GM19043 (cell line): ENCODE data around the gene HS3ST2.
"Not testable (repeated sequence)": the region's sequence is repeated elsewhere in the genome, so short reads cannot be mapped to it uniquely, and the experiment has no call there.

Source experiments
- ATAC-seq: cut with Tn5 transposase; IDR thresholded peaks from one replicate; pipeline ENCODE4 v1.9.1; 2021; ENCODE audit warnings: low read depth; ENCODE audit not compliant: unreplicated experiment

Gene HS3ST2

DNA sequence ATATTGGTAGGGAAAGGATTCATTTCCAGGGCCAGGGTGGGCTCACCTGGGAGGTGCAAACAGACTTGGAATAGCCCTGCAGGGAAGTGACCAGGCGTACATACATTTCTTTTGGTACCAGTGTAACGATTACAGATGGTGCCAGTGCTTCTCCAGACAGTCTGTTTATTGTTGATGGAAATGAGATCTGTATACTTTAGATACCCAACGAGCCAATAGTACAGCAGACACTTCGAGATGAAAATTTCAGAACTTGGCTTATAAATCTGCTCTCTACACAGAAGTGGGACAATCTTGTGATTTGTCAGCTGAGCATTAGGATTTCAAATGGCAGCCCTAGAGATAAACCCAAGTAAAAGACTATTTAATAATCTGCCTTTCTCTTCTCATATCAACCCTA, 57.9 kb downstream of the HS3ST2 start:
- no peak for ATAC-seq

DNA sequence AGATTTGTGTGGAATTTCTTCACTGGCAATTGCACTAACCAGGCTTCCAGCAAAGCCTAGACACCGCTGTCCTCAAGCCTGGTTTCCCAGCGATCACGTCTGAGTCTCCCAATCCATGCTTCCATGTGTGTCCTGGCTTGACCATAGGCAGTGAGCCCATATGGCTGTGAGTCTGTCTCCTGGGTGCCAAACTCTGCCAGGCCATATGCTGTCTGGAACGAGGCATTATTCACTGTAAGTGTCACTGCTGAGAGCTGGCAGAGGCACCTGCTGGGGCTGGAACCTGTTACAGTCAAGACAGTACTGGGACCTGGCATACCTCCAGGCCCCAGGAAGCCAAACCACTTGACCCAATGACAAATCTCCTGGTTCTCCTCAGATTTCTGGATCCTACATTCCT, 60.4 kb downstream of the HS3ST2 start:
- ATAC-seq: no peak

DNA sequence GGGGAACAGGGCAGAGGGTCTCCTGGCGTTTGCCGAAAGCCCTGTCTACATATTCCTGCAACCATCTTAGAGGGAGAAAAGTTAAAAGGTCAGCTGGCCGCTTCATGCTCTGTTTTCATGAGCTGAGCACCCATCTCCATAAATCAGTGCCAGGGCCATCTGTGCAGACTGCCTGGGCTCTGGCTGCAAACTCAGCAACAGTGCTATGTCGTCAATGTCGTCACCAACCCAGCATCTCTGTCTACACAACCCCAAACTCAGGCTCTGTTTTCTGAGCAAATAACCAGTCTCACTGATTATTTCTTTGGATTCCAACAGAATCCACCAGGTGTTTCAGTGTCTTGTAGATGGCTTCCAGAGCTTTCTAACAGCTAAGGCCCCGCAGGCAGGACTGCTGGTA, 65.0 kb downstream of the HS3ST2 start:
- ATAC-seq: no peak

DNA sequence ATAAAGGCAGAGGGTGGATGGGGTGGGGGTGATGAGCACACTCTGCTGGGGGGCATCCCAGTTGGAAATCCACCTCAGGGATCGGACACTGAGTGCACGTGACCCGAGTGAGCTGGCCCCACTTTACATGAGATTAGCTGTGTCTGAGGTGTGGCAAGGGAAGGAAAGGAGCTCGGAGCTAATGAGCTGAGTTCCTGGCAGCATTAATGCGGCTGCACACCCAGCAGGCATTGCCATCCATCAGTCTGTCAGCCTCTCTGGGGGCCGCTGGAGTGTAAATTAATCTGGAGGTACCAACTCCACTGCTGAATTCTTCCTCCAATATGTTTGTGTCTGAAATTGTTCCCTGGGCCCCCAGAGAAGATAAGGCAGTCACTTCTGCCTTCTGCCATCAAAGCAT, 65.5 kb downstream of the HS3ST2 start:
- ATAC-seq: no peak

DNA sequence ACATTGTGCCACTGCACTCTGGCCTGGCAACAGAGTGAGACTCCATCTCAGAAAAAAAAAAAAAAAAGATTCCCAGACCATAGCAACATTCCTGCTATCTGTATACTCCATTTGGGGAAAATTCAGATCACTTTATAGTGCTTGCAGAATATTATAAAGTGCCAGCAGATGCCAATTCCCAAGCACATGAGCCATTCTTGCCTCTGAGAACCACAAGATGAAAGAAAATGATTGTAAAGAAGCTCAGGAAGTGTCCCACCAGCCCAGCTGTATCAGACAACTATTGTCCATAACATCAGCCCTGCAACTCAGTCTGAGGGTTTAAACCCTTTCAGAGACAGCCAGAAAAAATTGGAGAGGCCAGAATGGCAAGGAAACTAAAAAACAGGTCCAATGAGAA, 69.0 kb downstream of the HS3ST2 start:
- no peak for ATAC-seq

DNA sequence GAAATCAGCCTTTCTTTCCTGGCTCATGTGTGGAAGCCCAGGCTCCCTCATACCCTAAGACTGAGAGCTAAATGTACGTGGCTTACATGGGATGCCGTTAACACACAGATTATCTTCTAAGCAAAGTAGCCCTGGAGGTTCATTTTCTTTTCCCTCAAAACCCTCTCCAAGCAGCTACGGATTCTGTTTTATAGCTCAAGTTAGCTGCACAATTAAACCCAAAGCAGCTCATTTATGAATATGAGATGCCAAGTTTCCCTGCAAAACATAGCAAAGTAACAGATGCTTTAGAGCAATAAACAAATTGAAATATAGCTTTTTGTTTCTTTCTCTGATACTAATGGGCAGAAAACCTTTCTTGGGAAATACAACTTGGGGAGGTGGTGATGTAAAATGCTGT, 72.0 kb downstream of the HS3ST2 start:
- ATAC-seq: no peak

DNA sequence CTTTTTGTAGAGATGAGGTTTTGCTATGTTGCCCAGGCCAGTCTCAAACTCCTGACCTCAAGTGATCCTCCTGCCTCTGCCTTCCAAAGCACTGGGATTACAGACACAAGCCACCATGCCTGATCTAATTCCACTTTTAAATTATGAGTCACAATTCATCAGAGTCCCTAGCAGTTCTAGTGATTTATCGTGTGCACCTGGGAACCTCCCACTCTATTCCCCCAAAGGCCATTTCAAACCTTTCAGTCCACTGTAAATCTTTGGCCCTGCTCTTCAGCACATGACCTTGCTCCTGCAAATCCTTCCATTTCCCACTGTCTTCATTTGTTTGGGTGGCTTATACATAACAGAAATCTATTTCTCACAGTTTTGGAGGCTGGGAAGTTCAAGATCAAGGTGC, 73.0 kb downstream of the HS3ST2 start:
- no peak for ATAC-seq

DNA sequence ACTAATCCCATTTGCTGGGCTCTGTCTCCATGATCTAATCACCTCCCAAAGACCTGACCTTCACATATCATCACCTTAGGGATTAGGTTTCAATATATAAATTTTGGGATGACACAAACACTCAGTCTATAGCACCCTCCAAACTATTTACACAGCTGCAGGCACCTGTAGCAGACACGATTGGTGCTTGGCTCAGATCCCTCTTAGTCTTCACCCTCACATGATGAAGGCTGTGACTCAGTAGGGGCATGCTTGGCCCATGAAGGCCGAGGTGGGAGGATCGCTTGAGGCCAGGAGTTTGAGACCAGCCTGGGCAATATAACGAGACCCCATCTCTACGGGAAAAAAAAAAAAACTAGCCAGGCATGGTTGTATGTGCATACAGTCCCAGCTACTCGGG, 73.5 kb downstream of the HS3ST2 start:
- no peak for ATAC-seq

DNA sequence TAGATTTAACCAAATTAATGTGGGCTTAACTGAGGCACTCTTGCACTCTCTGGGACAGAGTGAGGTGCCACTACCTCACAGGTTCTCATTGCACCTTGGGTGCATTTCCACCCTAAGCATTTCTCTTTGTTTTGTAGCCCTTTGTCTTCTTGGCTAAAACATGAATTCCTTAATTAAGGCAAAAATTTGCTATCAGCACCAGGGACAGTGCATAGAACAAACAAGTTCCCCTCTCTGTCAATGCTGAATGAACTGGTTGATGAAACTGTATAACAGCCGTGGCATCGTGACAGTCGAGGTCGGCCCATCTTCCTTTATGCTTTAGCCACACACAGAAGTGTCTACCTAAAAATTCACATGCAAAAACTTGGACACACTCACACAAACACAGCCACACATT, 74.8 kb downstream of the HS3ST2 start:
- no peak for ATAC-seq

DNA sequence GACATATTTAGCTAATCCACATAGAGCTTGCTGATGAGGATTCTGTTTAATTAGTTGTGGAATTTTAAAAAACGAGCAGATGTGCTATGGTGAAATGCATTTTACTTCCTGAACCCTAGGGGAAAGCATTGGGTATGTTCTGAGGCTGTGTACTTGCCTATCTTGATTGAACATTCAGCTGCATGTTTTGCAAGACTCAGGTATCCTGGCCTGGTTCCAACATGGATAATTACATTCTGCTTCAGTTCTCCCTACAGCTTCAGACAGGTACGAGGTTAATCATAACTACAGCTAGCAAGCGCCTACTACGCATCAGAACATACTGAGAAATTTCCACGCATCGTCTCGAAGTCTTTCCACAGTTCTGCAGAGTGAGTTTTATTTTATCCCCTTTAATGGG, 77.0 kb downstream of the HS3ST2 start:
- ATAC-seq: no peak

DNA sequence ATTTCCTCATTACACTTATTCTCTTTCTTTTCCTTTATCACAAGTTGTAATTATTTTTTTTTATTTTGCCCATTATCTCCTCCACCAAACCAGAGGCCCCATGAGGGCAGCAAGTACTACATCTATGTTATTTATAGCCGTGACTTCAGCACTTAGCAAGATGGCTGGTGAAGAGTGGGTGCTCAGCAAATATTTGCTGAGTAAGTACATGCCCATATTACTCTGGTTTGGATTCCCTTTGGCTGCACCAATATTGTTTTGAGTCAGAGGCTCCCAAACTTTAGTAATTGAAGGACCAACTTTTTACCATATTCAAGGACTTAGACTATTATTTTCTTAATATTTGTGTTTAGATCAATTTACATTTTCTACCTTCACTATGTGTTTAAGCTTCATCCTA, 83.2 kb downstream of the HS3ST2 start:
- no peak for ATAC-seq

DNA sequence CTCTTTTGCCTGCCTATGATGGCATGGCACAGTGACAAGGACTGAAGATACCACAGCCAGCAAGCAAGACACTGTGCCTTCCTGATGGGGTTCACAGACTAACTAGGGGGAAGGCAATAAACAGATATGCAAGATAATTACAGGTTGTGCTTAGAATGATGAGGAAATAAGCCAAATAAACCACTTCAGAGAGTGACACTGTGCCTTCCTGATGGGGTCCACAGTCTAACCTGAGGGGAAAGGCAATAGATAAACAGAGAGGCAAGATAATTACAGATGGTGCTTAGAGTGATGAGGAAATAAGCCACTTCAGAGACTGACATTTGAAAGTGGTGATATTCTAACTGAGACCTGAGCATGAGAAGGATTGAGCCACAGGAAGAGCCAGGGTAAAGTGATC, 84.2 kb downstream of the HS3ST2 start:
- no peak for ATAC-seq

DNA sequence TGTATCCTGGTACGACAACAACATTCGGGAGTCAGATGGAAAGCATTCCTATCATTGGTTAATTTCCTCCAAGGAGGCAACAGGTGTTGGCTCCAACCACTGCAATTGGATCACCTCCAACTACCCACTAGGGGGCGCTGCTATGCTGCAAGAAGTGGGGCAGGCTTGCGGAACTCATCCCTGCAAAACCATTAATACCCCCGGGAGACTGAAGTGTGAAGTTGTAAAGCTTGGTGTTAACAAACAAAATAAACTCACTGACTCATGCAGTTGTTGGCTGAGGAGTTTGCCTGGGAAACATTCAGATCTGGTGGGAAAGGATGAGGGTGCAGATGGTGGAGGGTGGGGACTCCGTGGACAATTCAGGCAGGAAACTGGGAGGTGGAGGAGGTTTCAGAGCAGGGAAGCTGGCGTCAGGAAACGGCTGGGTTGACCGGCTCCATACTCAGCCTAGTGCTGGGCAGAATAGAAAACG, 84.9 kb downstream of the HS3ST2 start:
- ATAC-seq: no peak

DNA sequence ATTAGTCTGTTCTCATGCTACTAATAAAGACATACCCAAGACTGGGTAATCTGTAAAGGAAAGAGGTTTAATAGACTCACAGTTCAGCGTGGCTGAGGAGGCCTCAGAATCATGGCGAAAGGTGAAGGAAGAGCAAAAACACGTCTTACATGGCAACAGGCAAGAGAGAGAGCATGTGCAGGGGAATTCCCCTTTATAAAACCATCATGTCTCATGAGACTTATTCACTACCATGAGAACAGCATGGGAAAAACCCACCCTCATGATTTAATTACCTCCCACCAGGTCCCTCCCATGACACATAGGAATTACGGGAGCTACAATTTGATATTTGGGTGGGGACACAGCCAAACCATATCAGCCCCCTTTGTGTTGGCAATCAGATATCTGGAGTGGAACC, 85.6 kb downstream of the HS3ST2 start:
- ATAC-seq: not testable (repeated sequence)

DNA sequence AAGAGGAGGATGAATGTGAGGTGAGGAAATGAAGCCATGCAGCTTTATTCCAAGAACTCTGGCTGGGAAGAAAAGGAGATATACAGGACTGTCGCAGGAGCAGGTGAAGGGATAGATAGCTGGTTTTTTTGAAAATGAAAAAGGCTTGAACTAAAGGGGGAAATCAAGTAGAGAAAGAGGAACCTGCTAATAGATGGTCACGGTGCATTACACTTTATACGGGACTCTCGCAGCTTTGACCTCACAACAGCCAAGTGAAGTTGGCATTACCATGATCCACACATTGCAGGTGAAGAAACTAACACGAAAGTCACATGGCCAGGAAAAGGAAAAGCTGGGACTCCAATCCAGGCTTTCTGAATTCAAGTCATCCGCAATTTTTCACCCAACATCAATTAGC, 86.9 kb downstream of the HS3ST2 start:
- no peak for ATAC-seq

DNA sequence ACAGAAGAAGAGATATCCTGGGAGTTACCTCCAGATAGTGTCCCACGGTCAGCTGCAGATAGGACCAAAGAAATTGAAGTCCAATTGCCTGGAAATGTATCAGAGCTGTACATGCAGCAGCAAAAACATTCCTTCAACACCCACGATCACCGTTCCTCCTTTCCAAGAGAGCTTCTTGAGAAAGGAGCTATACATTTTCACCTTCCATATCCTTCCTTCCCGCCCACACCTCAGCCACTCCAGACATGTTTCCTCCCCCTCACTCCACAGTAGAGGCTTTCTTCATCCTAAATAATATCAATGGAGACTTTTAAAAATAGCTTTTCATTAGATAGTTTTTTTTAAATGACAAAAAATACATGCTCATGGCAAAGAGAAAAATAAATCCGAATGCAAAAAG, 87.6 kb downstream of the HS3ST2 start:
- no peak for ATAC-seq

DNA sequence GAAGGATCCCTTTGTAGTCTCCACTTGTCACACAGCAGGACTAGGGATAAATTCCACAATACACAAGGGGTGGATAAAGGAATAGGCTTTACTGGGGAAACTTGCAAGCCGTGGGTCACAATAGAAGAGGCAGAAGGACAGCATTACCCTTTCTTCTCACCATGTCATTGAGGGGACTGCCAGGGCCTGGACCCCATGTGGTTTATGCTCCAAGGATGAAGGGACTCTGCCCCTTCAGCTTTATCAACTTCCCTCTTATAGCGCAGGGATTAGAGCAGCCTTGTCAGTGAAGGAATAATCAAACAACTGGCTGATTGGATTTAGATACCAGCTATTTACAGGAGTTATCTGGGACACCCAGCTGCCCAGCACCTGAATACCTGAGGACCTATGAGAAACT, 89.8 kb downstream of the HS3ST2 start:
- ATAC-seq: no peak

DNA sequence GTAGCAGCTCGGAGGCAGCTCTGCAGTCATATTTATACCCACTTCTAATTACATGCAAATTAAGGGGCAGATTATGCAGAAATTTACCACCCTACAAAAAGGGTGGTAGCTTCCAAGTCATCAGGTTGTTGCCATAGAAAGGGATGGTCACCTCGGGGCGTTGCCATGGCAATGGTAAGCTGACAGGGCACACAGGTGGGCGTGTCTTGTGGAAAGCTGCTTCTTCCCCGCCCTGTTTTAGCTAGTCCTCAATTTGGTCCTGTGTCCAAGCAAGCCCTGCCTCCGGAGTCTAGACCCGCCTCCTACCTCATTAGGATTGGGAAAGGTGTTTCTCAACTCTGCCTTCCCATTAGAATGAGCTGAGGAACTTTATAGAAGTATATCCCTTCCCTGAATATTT, 98.7 kb downstream of the HS3ST2 start:
- no peak for ATAC-seq

DNA sequence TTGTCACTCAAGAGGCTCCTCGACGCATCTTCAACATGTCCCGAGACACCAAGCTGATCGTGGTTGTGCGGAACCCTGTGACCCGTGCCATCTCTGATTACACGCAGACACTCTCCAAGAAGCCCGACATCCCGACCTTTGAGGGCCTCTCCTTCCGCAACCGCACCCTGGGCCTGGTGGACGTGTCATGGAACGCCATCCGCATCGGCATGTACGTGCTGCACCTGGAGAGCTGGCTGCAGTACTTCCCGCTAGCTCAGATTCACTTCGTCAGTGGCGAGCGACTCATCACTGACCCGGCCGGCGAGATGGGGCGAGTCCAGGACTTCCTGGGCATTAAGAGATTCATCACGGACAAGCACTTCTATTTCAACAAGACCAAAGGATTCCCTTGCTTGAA, 101.0 kb downstream of the HS3ST2 start:
- no peak for ATAC-seq

DNA sequence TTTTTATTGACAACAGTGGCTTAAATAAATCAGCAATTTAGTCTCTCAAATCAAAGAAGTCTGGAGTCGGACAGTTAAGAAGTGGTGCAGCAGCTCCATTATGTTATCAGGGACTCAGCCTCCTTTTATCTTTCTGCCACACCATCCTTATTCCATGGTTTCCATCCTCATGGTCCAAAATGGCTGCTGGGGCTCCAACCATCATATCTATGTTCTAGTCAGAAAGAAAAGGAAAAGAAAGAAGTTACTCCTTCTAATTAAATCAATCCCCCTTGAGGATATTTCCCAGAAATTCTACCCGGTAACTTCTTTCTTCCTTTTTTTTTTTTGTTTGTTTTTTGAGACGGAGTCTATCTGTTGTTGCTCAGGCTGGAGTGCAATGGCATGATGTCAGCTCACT, 109.5 kb downstream of the HS3ST2 start:
- no peak for ATAC-seq

DNA sequence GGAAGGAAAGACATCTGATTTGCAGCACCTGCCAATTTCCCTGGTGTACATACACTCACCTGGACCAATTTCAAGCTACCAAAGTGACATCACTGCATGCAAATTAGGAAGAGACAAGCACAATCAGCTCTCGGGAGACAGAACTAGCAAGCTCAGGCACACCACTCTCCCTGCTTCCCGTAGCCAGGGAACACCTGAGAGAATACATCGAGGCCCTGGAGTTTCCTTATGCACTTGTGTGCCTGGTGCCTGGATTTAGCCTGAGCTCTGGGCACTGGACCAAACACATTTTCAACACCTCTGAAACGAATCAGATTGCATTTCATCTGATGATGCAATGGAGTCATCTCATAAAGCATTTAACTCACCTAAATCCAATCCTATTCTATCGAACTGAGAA, 110.5 kb downstream of the HS3ST2 start:
- ATAC-seq: no peak

DNA sequence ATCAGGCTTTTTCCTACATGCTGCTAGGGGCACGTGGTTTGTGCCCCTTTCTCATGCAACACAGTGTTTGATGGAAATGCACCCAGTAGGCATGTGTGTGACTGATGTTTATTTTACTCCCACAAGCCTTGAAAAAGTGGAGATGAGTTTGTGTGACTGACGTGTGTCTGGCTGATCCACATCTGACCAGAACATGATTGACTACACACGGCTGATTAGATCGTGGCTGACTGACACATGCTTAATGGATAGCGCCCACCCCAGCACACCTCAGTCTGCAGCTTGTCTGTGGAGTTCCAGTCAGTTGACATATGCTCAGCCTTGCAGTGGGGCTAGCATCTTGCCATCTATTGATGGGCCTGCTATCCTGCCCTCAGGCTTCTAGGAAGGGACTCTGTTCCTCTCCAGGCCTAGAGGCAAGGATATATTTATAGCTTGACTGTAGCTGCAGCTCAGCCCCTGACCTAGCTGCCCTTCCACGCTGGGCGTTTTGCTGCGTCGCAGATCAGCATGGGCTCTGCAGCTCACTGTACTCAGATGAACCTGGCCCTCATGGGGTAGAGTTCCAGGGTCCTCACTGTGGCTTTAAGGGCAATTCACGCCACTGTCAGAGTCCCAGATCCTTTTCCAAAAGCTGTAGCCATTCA, 112.3 kb downstream of the HS3ST2 start:
- ATAC-seq: no peak

DNA sequence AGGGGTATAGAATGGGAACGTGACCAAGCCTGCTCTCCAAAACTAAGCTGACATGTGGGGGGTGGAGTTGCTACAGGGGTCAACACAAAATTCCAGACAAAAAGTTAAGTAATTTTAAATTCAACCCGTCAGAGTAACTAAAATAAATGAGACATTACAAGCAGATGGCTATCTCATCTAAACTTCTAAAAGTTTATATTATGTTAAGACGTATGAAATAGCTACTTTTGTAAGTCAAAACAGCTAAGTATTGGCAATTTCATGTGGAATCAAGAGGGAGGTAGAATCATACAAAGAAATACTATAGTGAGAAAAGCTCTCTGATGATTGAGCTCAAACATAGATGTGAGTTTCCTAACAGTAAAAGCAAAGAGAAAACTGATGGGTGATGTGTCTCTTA, 113.3 kb downstream of the HS3ST2 start:
- no peak for ATAC-seq
